GM12801 (cell line): ENCODE measurements around the gene WDR35.

ENCODE experiments used
- CTCF ChIP-seq: IDR thresholded peaks from one replicate; pipeline ENCODE4 v1.5.1; 2011; ENCODE audit warnings: control low read depth; ENCODE audit not compliant: insufficient read length; ENCODE audit errors: extremely low read depth

Gene WDR35

GRCh38 chr2:19876751-19877150 is 113.2 kb downstream of the WDR35 start:
- TF ChIP-seq CTCF: no peak

GRCh38 chr2:19875280-19875679 is 114.6 kb downstream of the WDR35 start:
- TF ChIP-seq CTCF: no peak

GRCh38 chr2:19874726-19875125 is 115.2 kb downstream of the WDR35 start:
- TF ChIP-seq CTCF: no peak

GRCh38 chr2:19873014-19873413 is 116.9 kb downstream of the WDR35 start:
- TF ChIP-seq CTCF: no peak

- TF ChIP-seq CTCF: no peak
These were observed 117.6 kb downstream of the WDR35 start for GRCh38 chr2:19872302-19872701.

GRCh38 chr2:19871836-19872235 is 118.1 kb downstream of the WDR35 start:
- no peak for TF ChIP-seq CTCF

GRCh38 chr2:19870792-19871191 is 119.1 kb downstream of the WDR35 start:
- TF ChIP-seq CTCF: no peak
